HL-60 (cell line): ENCODE measurements around the gene SNX20.

Experiments used
- CTCF ChIP-seq: IDR thresholded peaks from one replicate; pipeline ENCODE4 v1.5.1; 2011; ENCODE audit warnings: low read length, control low read depth, inconsistent platforms; ENCODE audit not compliant: insufficient read depth
- POLR2AphosphoS5 ChIP-seq: IDR thresholded peaks from 2 replicates; pipeline ENCODE4 v1.6.1; 2012; ENCODE audit warnings: low read depth

GRCh38 chr16:50680556-50680893 is 587 bp downstream of the SNX20 start:
- no peak; the same call in 1 of the 2 replicates for TF ChIP-seq POLR2AphosphoS5
- no peak for TF ChIP-seq CTCF
